K562 (cell line): ENCODE results near the gene OLIG1. TPM values are rescaled to one million over a fixed set of nuclear protein-coding genes. Genes with fewer than 3 reads are reported as not detected.

Experiments
- ATAC-seq: fragments of 200-7000 bp; cut with Tn5 transposase; 3 replicates; pipeline ENCODE4 v1.9.1; 2020; ENCODE audit warnings: moderate library complexity
- BruUV-seq: library from RNA; stranded (reverse); fragments of 400-500 nt; replicated peaks from 2 replicates; lab custom pipeline; 2021; lab: Mats Ljungman, UMichigan
- CTCF ChIA-PET: fragments of 300-600 bp; formaldehyde crosslinking; extraction: SDS; loops from one replicate; lab custom pipeline; 2021; ENCODE audit warnings: low intra/inter-chr PET ratio; lab: Yijun Ruan, JAX
- POLR2A ChIA-PET: fragments of 300-600, 350-650 bp; sonication (Branson Sonifier 250); formaldehyde crosslinking; extraction: SDS; loops from one replicate; lab custom pipeline; 2021; ENCODE audit warnings: antibody characterized with exemption, inconsistent platforms; lab: Yijun Ruan, JAX
- DNase-seq, 4 experiments: peaks; one replicate each; pipeline versions ENCODE4 v3.0.0 to v3.0.0-alpha.2; 2011 to 2018; ENCODE audit warnings: low spot score in 3 of 4, mixed read lengths in 3 of 4; ENCODE audit errors: extremely low read depth in 1 of 4
- FAIRE-seq: peaks from 2 replicates; lab custom pipeline; 2011; peaks lifted over from hg19 to GRCh38; lab: Jason Lieb, UNC
- H2AFZ ChIP-seq: 2 replicates; pipeline ENCODE4 v1.6.0; 2011; ENCODE audit warnings: low read depth, low read length, control low read depth, inconsistent platforms
- H3K27ac ChIP-seq: fragments of 200-600 bp; 3 replicates; pipeline ENCODE4 v1.8.0; 2011; ENCODE audit warnings: low read depth, mild to moderate bottlenecking, control low read depth, inconsistent platforms, low read length, moderate library complexity, mixed read lengths; ENCODE audit errors: extremely low read depth
- H3K27me3 ChIP-seq, 2 experiments: fragments of 300-600 bp in 1 of 2; 2 replicates in 1 of 2; 3 replicates in 1 of 2; pipeline versions ENCODE4 v1.6.0 to v1.8.0; 2011; ENCODE audit warnings: inconsistent platforms in 2 of 2, low read length in 2 of 2, mild to moderate bottlenecking in 1 of 2, mixed read lengths in 1 of 2, moderate library complexity in 1 of 2; ENCODE audit not compliant: control insufficient read depth in 2 of 2, insufficient read depth in 2 of 2
- H3K36me3 ChIP-seq: fragments of 300-600 bp; 3 replicates; pipeline ENCODE4 v1.8.0; 2011; ENCODE audit warnings: mild to moderate bottlenecking, low read length, inconsistent platforms; ENCODE audit not compliant: control insufficient read depth, insufficient read depth
- H3K4me1 ChIP-seq, 2 experiments: fragments of 200-600 bp in 1 of 2; replicated peaks in 1 of 2; 2 replicates in 1 of 2; 3 replicates in 1 of 2; pipeline versions ENCODE4 v1.5.1 to v1.8.0; 2011; ENCODE audit warnings: inconsistent platforms in 2 of 2, low read length in 2 of 2, mild to moderate bottlenecking in 1 of 2, mixed read lengths in 1 of 2, moderate library complexity in 1 of 2; ENCODE audit not compliant: control insufficient read depth in 2 of 2, insufficient read depth in 2 of 2
- H3K4me2 ChIP-seq: 2 replicates; pipeline ENCODE4 v1.6.1; 2011; ENCODE audit warnings: low read length, control low read depth, inconsistent platforms, mixed read lengths; ENCODE audit not compliant: insufficient read depth
- H3K4me3 ChIP-seq: fragments of 200-600 bp; sonication (generic), shearing (Covaris generic); 2 replicates; pipeline ENCODE4 v1.5.1; 2016; ENCODE audit warnings: control low read depth, inconsistent platforms
- H3K79me2 ChIP-seq: fragments of 200-600 bp; 3 replicates; pipeline ENCODE4 v1.8.0; 2011; ENCODE audit warnings: low read length, inconsistent platforms; ENCODE audit not compliant: control insufficient read depth, insufficient read depth
- H3K9ac ChIP-seq, 2 experiments: 2 replicates each; pipeline versions ENCODE4 v1.6.0 to v1.6.1; 2011; ENCODE audit warnings: low read depth in 2 of 2, low read length in 2 of 2, control low read depth in 1 of 2, inconsistent platforms in 1 of 2, mild to moderate bottlenecking in 1 of 2, mixed read lengths in 1 of 2; ENCODE audit not compliant: insufficient read depth in 1 of 2
- H3K9me1 ChIP-seq: one replicate; pipeline ENCODE4 v1.6.0; 2011; ENCODE audit warnings: inconsistent platforms, mild to moderate bottlenecking, low read length, moderate library complexity; ENCODE audit not compliant: control insufficient read depth, insufficient read depth
- H3K9me3 ChIP-seq: replicated peaks from 2 replicates; pipeline ENCODE4 v1.5.1; 2011; ENCODE audit warnings: low read depth, low read length, inconsistent platforms; ENCODE audit not compliant: control insufficient read depth, insufficient read depth
- H4K20me1 ChIP-seq: replicated peaks from 2 replicates; pipeline ENCODE4 v1.6.1; 2011; ENCODE audit warnings: low read length, inconsistent platforms, mixed read lengths; ENCODE audit not compliant: control insufficient read depth, insufficient read depth
- ARHGAP35 ChIP-seq: fragments of 450-650 bp; IDR thresholded peaks from 2 replicates; pipeline ENCODE4 v1.6.1; 2018; ENCODE audit not compliant: partially characterized antibody
- ERF ChIP-seq: fragments of 450-650 bp; formaldehyde crosslinking; IDR thresholded peaks from 2 replicates; pipeline ENCODE4 v1.4.0; 2020; ENCODE audit warnings: mild to moderate bottlenecking, mixed read lengths
- RBM17 ChIP-seq: fragments of 200-400 bp; formaldehyde crosslinking; IDR thresholded peaks from 2 replicates; pipeline ENCODE4 v1.6.1; 2017; ENCODE audit warnings: low read depth, mild to moderate bottlenecking, low read length, borderline replicate concordance
- SMC3 ChIP-seq: conservative IDR thresholded peaks from 2 replicates; pipeline ENCODE4 v1.6.1; 2011; ENCODE audit warnings: low read depth, low read length, improper control_type of control experiment; ENCODE audit not compliant: insufficient read depth
- YY1 ChIP-seq, 3 experiments: IDR thresholded peaks; 2 replicates each; pipeline ENCODE4 v1.6.1; 2011; ENCODE audit warnings: low read length in 2 of 3, mild to moderate bottlenecking in 2 of 3, moderate library complexity in 2 of 3, borderline replicate concordance in 1 of 3, control low read depth in 1 of 3, low read depth in 1 of 3; ENCODE audit not compliant: insufficient read depth in 3 of 3, insufficient replicate concordance in 2 of 3, control insufficient read depth in 1 of 3, insufficient read length in 1 of 3; ENCODE audit errors: extremely low read depth in 1 of 3
- ZNF431 ChIP-seq: sonication (generic); formaldehyde crosslinking; IDR thresholded peaks from 2 replicates; pipeline ENCODE4 v1.8.0; 2022; ENCODE audit warnings: mild to moderate bottlenecking, missing genetic modification reagents
- ZNF561 ChIP-seq: fragments of 450-650 bp; formaldehyde crosslinking; conservative IDR thresholded peaks from 2 replicates; pipeline ENCODE4 v1.4.0; 2020; ENCODE audit warnings: mild to moderate bottlenecking, moderate library complexity
- WGBS: fragments of 100-300 bp; shearing (Covaris generic); methylation state at CpG from one replicate; pipeline ENCODE4 v1.1.6; 2016; ENCODE audit warnings: low coverage, mixed read lengths; ENCODE audit not compliant: insufficient coverage; ENCODE audit errors: missing lambda C conversion rate; 5-methylcytosine and 5-hydroxymethylcytosine counted together
- in situ Hi-C: fragments of 300-500 bp; cut with MboI; formaldehyde crosslinking; loops from 4 replicates; pipeline ENCODE4 v1.15.0; 2018; ENCODE audit warnings: inconsistent platforms, mixed read lengths
- intact Hi-C: fragments of 100-400 bp; cut with micrococcal nuclease; formaldehyde crosslinking; loops from 2 replicates; pipeline ENCODE4 v1.14.2; 2022
- polyA plus RNA-seq, 8 experiments: library from polyadenylated mRNA; depleted of rRNA in 4 of 8; stranded (reverse) in 5 of 8; unstranded in 3 of 8; fragments of >200 nt; fragmentation: Nextera tagmentation in 2 of 8; fragmentation: Illumina TruSeq in 1 of 8; extraction: Ambion mirVana in 2 of 8; extraction: Trizol in 1 of 8; gene quantifications; 2 replicates each; pipeline versions ENCODE4 v1.2.1 to v1.2.3, GENCODE V29; 2011 to 2014; ENCODE audit warnings: inconsistent platforms in 1 of 8, missing spikeins in 1 of 8
- total RNA-seq, 7 experiments: library from RNA; depleted of rRNA in 6 of 7; stranded (reverse); fragments of >200 nt in 6 of 7; fragmentation: Illumina TruSeq in 2 of 7; extraction: Trizol in 2 of 7; gene quantifications; 2 replicates each; pipeline versions ENCODE4 v1.2.1 to v1.2.3, GENCODE V29; 2011 to 2021; ENCODE audit warnings: low replicate concordance in 1 of 7
- TF ChIP-seq, protein P1 (sequence below): sonication (generic); formaldehyde crosslinking; IDR thresholded peaks from 2 replicates; pipeline ENCODE4 v1.8.0; 2022; ENCODE audit warnings: mild to moderate bottlenecking, missing genetic modification reagents, borderline replicate concordance
- TF ChIP-seq, protein P2 (sequence below): fragments of 450-650 bp; formaldehyde crosslinking; IDR thresholded peaks from 2 replicates; pipeline ENCODE4 v1.4.0; 2020; ENCODE audit warnings: mild to moderate bottlenecking, moderate library complexity
- TF ChIP-seq, protein P3 (sequence below): IDR thresholded peaks from 2 replicates; pipeline ENCODE4 v1.6.1; 2011; ENCODE audit not compliant: insufficient read length; ENCODE audit errors: extremely low read depth
- TF ChIP-seq, protein P4 (sequence below): sonication (generic); formaldehyde crosslinking; IDR thresholded peaks from 2 replicates; pipeline ENCODE4 v1.8.1; 2022; ENCODE audit warnings: missing genetic modification reagents
- TF ChIP-seq, protein P5 (sequence below), 2 experiments: fragments of 200-800 bp in 1 of 2; sonication (Bioruptor generic) in 1 of 2; sonication (generic) in 1 of 2; formaldehyde crosslinking in 1 of 2; IDR thresholded peaks in 1 of 2; conservative IDR thresholded peaks in 1 of 2; 2 replicates each; pipeline versions ENCODE4 v1.5.0 to v1.6.1; 2016 to 2020; ENCODE audit warnings: missing compliant biosample characterization in 1 of 2, missing genetic modification characterization in 1 of 2, missing genetic modification reagents in 1 of 2

OLIG1 gene
- total and polyA plus RNA-seq, 9 of the 15 experiments (the other 6 are each of a cell fraction or from before 2014, with no cell fraction given), result not detected

DNA sequence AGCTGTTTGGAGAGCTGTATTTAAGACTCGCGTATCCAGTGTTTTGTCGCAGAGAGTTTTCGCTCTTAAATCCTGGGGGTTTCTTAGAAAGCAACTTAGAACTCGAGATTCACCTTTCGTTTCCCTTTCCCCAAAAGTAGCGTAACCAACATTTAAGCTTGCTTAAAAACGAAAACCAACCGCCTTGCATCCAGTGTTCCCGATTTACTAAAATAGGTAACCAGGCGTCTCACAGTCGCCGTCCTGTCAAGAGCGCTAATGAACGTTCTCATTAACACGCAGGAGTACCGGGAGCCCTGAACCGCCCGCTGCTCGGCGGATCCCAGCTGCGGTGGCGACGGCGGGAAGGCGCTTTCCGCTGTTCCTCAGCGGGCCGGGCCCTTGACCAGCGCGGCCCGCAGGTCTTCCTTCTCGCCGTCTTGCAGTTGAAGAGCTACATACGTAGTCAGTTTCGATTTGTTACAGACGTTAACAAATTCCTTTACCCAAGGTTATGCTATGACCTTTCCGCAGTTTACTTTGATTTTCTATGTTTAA is 1.9 kb downstream of the OLIG1 start:
- CTCF ChIA-PET, result interaction anchor here (0.6 kb wide), 1 partner anchor 124 kb away, joined by 3 read pairs; no protein-coding TSS in a partner anchor
- Histone ChIP-seq H2AFZ (no peak overlapping the region), H3K4me1 (peaks cover 0 to 22% of the 10 kb centered on the region in 2 experiments; a peak in 2 of 5 replicates), H3K9me3 (0 out of 2 replicates have a peak, but pooled peaks cover 1% of the 10 kb centered on the region), H3K4me3 (no peak overlapping the region), H4K20me1 (no peaks in the 10 kb centered on the region), H3K27me3 (peaks cover 37 to 46% of the 10 kb centered on the region in 2 experiments), H3K9me1 (no peaks in the 10 kb centered on the region), H3K79me2 (no peaks in the 10 kb centered on the region), H3K36me3 (no peaks in the 10 kb centered on the region), H3K27ac (no peak overlapping the region), H3K9ac (no peak overlapping the region), H3K4me2 (no peak overlapping the region)
- 12% methylated on average over 38 of the region's 38 CpGs for WGBS
- DNase-seq (no peak), ATAC-seq (no peak), FAIRE-seq (no peak)
- in situ Hi-C loops, result no loop called here
- POLR2A ChIA-PET, result interaction anchor here (0.5 to 0.7 kb wide), 3 partner anchors 9 to 665 kb away, joined by 3 read pairs; no protein-coding TSS in a partner anchor
- no TSS peak for BruUV-seq
- intact Hi-C loops, result no loop called here
- TF ChIP-seq RBM17, result no peak
- TF ChIP-seq ZNF561 (CRISPR knock-in tag), result no peak
- TF ChIP-seq, protein P1, sequence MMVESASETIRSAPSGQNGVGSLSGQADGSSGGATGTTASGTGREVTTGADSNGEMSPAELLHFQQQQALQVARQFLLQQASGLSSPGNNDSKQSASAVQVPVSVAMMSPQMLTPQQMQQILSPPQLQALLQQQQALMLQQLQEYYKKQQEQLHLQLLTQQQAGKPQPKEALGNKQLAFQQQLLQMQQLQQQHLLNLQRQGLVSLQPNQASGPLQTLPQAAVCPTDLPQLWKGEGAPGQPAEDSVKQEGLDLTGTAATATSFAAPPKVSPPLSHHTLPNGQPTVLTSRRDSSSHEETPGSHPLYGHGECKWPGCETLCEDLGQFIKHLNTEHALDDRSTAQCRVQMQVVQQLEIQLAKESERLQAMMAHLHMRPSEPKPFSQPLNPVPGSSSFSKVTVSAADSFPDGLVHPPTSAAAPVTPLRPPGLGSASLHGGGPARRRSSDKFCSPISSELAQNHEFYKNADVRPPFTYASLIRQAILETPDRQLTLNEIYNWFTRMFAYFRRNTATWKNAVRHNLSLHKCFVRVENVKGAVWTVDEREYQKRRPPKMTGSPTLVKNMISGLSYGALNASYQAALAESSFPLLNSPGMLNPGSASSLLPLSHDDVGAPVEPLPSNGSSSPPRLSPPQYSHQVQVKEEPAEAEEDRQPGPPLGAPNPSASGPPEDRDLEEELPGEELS, result no peak
- no peak for TF ChIP-seq YY1 (IDR thresholded peaks at IDR 0.05; ENCODE audit: borderline replicate concordance in 1 of 3, control insufficient read depth in 1 of 3, extremely low read depth in 1 of 3, insufficient read depth in 3 of 3, insufficient read length in 1 of 3, insufficient replicate concordance in 2 of 3, low read depth in 1 of 3, low read length in 2 of 3)
- TF ChIP-seq ZNF431 (CRISPR knock-in tag), result no peak
- TF ChIP-seq SMC3, result no peak
- TF ChIP-seq, protein P2, sequence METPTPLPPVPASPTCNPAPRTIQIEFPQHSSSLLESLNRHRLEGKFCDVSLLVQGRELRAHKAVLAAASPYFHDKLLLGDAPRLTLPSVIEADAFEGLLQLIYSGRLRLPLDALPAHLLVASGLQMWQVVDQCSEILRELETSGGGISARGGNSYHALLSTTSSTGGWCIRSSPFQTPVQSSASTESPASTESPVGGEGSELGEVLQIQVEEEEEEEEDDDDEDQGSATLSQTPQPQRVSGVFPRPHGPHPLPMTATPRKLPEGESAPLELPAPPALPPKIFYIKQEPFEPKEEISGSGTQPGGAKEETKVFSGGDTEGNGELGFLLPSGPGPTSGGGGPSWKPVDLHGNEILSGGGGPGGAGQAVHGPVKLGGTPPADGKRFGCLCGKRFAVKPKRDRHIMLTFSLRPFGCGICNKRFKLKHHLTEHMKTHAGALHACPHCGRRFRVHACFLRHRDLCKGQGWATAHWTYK, result no peak
- TF ChIP-seq ARHGAP35, result no peak
- TF ChIP-seq ERF (CRISPR knock-in tag), result no peak
- TF ChIP-seq, protein P3, sequence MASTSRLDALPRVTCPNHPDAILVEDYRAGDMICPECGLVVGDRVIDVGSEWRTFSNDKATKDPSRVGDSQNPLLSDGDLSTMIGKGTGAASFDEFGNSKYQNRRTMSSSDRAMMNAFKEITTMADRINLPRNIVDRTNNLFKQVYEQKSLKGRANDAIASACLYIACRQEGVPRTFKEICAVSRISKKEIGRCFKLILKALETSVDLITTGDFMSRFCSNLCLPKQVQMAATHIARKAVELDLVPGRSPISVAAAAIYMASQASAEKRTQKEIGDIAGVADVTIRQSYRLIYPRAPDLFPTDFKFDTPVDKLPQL, result no peak
- TF ChIP-seq, protein P4, sequence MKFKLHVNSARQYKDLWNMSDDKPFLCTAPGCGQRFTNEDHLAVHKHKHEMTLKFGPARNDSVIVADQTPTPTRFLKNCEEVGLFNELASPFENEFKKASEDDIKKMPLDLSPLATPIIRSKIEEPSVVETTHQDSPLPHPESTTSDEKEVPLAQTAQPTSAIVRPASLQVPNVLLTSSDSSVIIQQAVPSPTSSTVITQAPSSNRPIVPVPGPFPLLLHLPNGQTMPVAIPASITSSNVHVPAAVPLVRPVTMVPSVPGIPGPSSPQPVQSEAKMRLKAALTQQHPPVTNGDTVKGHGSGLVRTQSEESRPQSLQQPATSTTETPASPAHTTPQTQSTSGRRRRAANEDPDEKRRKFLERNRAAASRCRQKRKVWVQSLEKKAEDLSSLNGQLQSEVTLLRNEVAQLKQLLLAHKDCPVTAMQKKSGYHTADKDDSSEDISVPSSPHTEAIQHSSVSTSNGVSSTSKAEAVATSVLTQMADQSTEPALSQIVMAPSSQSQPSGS (CRISPR knock-in tag), result no peak
- TF ChIP-seq, protein P5, sequence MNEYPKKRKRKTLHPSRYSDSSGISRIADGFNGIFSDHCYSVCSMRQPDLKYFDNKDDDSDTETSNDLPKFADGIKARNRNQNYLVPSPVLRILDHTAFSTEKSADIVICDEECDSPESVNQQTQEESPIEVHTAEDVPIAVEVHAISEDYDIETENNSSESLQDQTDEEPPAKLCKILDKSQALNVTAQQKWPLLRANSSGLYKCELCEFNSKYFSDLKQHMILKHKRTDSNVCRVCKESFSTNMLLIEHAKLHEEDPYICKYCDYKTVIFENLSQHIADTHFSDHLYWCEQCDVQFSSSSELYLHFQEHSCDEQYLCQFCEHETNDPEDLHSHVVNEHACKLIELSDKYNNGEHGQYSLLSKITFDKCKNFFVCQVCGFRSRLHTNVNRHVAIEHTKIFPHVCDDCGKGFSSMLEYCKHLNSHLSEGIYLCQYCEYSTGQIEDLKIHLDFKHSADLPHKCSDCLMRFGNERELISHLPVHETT (CRISPR knock-in tag; conservative IDR thresholded peaks at IDR 0.05 in 1 of 2, IDR thresholded peaks at IDR 0.05 in 1 of 2), result no peak
